Astrocyte (in vitro differentiated cells and primary cell): ENCODE measurements around the gene SERPINE1. TPM values are rescaled to one million over a fixed set of nuclear protein-coding genes. Genes with fewer than 3 reads are reported as not detected.

Source experiments
- DNase-seq: peaks from one replicate; pipeline ENCODE4 v3.0.0-alpha.2; 2010; ENCODE audit warnings: low read depth
- FAIRE-seq: peaks from 2 replicates; lab custom pipeline; 2011; peaks lifted over from hg19 to GRCh38; lab: Jason Lieb, UNC
- H2AFZ ChIP-seq: 2 replicates; pipeline ENCODE4 v1.6.0; 2012; ENCODE audit warnings: low read depth, low read length, inconsistent platforms
- H3K27ac ChIP-seq: 2 replicates; pipeline ENCODE4 v1.5.1; 2011; ENCODE audit warnings: low read depth, low read length, inconsistent platforms
- H3K27me3 ChIP-seq: 2 replicates; pipeline ENCODE4 v1.6.0; 2011; ENCODE audit warnings: low read length, inconsistent platforms; ENCODE audit not compliant: insufficient read depth
- H3K36me3 ChIP-seq: 2 replicates; pipeline ENCODE4 v1.5.1; 2011; ENCODE audit warnings: low read length, inconsistent platforms; ENCODE audit not compliant: insufficient read depth
- H3K4me1 ChIP-seq: 2 replicates; pipeline ENCODE4 v1.5.1; 2011; ENCODE audit warnings: low read length, inconsistent platforms; ENCODE audit not compliant: insufficient read depth
- H3K4me2 ChIP-seq: 2 replicates; pipeline ENCODE4 v1.6.0; 2012; ENCODE audit warnings: low read length, inconsistent platforms
- H3K4me3 ChIP-seq: 2 replicates; pipeline ENCODE4 v1.5.1; 2011; ENCODE audit warnings: low read depth, mild to moderate bottlenecking, low read length, inconsistent platforms; ENCODE audit not compliant: insufficient read depth
- H3K79me2 ChIP-seq: 2 replicates; pipeline ENCODE4 v1.6.0; 2012; ENCODE audit warnings: mild to moderate bottlenecking, low read length, inconsistent platforms; ENCODE audit not compliant: insufficient read depth
- H3K9ac ChIP-seq: 2 replicates; pipeline ENCODE4 v1.6.0; 2012; ENCODE audit warnings: mild to moderate bottlenecking, low read length, inconsistent platforms
- H3K9me3 ChIP-seq: 2 replicates; pipeline ENCODE4 v1.5.1; 2012; ENCODE audit warnings: low read depth, mild to moderate bottlenecking, low read length, inconsistent platforms; ENCODE audit not compliant: insufficient read depth
- H4K20me1 ChIP-seq: 2 replicates; pipeline ENCODE4 v1.6.0; 2012; ENCODE audit warnings: low read length, inconsistent platforms; ENCODE audit not compliant: insufficient read depth
- H3K27ac Mint-ChIP-seq: one replicate; pipeline ENCODE4 v1.8.0; 2021; ENCODE audit warnings: mild to moderate bottlenecking, mixed read lengths; ENCODE audit not compliant: unreplicated experiment
- H3K27me3 Mint-ChIP-seq: one replicate; pipeline ENCODE4 v1.8.0; 2021; ENCODE audit warnings: low read depth, mixed read lengths; ENCODE audit not compliant: unreplicated experiment
- H3K36me3 Mint-ChIP-seq: one replicate; pipeline ENCODE4 v1.8.0; 2021; ENCODE audit warnings: low read depth, mixed read lengths; ENCODE audit not compliant: unreplicated experiment
- H3K4me1 Mint-ChIP-seq: one replicate; pipeline ENCODE4 v1.8.0; 2021; ENCODE audit warnings: low read depth, mixed read lengths; ENCODE audit not compliant: unreplicated experiment
- H3K4me3 Mint-ChIP-seq: one replicate; pipeline ENCODE4 v1.8.0; 2021; ENCODE audit warnings: mild to moderate bottlenecking, moderate library complexity, mixed read lengths; ENCODE audit not compliant: unreplicated experiment
- H3K9me3 Mint-ChIP-seq: one replicate; pipeline ENCODE4 v1.8.0; 2021; ENCODE audit warnings: mild to moderate bottlenecking, mixed read lengths; ENCODE audit not compliant: unreplicated experiment
- CTCF ChIP-seq: IDR thresholded peaks from 2 replicates; pipeline ENCODE4 v1.5.1; 2011; ENCODE audit warnings: low read depth, mild to moderate bottlenecking, inconsistent platforms, low read length, moderate library complexity; ENCODE audit not compliant: insufficient read depth
- EZH2 ChIP-seq: IDR thresholded peaks from 2 replicates; pipeline ENCODE4 v1.6.1; 2012; ENCODE audit warnings: mild to moderate bottlenecking, low read length, inconsistent platforms; ENCODE audit not compliant: insufficient read depth
- total RNA-seq: library from RNA; stranded (reverse); gene quantifications from 2 replicates; pipeline ENCODE4 v1.2.1, GENCODE V29; 2021

The SERPINE1 gene
- total RNA-seq, 1 donor from 2014 or later = 1,496 TPM

- peaks cover 2% of the 10 kb centered on the region for H3K4me1 ChIP-seq
- FAIRE-seq = no peak
- Mint-ChIP-seq H3K9me3 (no peaks in the 10 kb centered on the region), H3K4me3 (peak within 1 kb of the TSS; percentile 67), H3K4me1 (peaks cover 7% of the 10 kb centered on the region), H3K27ac (no peak within 1 kb of the TSS), H3K36me3 (no peaks in the 10 kb centered on the region), H3K27me3 (peaks cover 49% of the 10 kb centered on the region)
- H4K20me1 ChIP-seq = no peaks in the 10 kb centered on the region
- H3K4me3 ChIP-seq = no peak within 1 kb of the TSS
- TF ChIP-seq EZH2 (peak; percentile 100), CTCF (no peak)
- H3K27ac ChIP-seq = no peak within 1 kb of the TSS
- H3K9me3 ChIP-seq = no peaks in the 10 kb centered on the region
- no peaks in the 10 kb centered on the region for H3K36me3 ChIP-seq
- H3K9ac ChIP-seq = no peak within 1 kb of the TSS
- no peak for DNase-seq
- peak within 1 kb of the TSS; percentile 70 for H3K4me2 ChIP-seq
- H3K79me2 ChIP-seq = no peaks in the 10 kb centered on the region
- H2AFZ ChIP-seq = no peak within 1 kb of the TSS
- H3K27me3 ChIP-seq = peaks cover 42% of the 10 kb centered on the region
Observed at GRCh38 chr7:101180130-101180755, 53.3 kb downstream of the SERPINE1 start, which contains the start of gene NAT16. TSS of gene NAT16 (minus strand) at chr7:101180293. CDS start at chr7:101174807, 5,486 bp downstream.

GRCh38 chr7:101185258-101185839, 58.4 kb downstream of the SERPINE1 start:
- peaks cover 5% of the 10 kb centered on the region for H3K27me3 ChIP-seq

More at GRCh38 chr7:101185258-101185839, 58.4 kb downstream of the SERPINE1 start:
- no peak for TF ChIP-seq CTCF
- no peak for TF ChIP-seq EZH2
- H3K27me3 Mint-ChIP-seq = peaks cover 13% of the 10 kb centered on the region
- Histone ChIP-seq H3K79me2 (no peaks in the 10 kb centered on the region), H3K9me3 (no peaks in the 10 kb centered on the region), H3K36me3 (no peaks in the 10 kb centered on the region), H3K4me3 (no peak overlapping the region), H3K9ac (no peak overlapping the region), H3K4me1 (no peaks in the 10 kb centered on the region), H3K27ac (no peak overlapping the region), H3K4me2 (no peak overlapping the region), H4K20me1 (no peaks in the 10 kb centered on the region), H2AFZ (no peak overlapping the region)
- peak; percentile 53 for DNase-seq
- FAIRE-seq = no peak
- peaks cover 8% of the 10 kb centered on the region for H3K4me1 Mint-ChIP-seq
- H3K27ac Mint-ChIP-seq = no peak overlapping the region
- no peaks in the 10 kb centered on the region for H3K9me3 Mint-ChIP-seq
- no peaks in the 10 kb centered on the region for H3K36me3 Mint-ChIP-seq
- H3K4me3 Mint-ChIP-seq = no peak overlapping the region
